ENCODE data around the gene TBC1D10B.

The TBC1D10B gene

DNA sequence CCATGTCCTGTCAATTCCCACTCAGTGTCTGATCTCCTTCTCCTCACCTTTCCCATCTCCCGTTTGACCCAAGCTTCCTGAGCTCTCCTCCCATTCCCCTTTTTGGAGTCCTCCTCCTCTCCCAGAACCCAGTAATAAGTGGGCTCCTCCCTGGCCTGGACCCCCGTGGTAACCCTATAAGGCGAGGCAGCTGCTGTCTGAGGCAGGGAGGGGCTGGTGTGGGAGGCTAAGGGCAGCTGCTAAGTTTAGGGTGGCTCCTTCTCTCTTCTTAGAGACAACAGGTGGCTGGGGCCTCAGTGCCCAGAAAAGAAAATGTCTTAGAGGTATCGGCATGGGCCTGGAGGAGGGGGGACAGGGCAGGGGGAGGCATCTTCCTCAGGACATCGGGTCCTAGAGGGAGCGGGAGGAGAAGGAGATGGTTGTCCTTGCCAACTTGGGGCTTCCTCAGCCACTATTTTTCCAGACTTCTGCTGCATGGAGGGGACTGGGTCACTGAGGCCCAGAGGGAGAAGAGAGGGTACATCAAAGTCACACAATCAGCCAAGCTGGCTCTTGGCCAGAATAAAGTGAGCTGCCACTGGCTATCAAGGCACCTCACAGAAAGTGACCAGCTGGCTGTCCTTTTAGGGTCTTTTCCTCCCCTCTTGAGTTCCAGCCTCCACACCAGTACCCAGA is 1.9 kb upstream of the TBC1D10B start:
- no peak for DNase-seq

DNA sequence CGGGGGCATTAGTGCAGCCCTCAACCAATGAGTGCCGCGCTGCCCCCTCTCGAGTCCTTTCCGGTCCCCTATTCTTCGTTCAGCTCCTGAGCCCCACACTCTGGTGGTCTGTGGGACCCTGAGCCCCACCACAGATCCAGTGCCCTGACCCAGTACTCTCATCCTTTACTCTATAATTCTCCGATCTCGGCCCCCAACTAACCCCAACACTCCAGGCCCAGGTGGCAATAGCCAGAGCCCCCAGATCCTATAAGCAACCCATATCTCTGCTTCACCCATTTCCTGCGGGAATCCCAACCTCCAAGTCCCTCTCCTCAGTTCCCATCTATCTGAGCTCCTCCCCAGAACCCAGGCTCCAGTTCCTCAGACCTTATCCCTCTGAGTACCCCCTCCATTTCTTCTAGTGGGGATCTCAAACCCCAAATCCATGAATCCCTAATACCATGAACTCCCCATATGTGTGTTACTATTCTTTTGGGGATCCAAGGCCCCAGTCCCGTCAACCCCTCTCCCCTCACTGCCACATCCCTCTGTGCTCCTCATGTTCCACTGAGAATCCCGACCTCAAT is 1.0 kb upstream of the TBC1D10B start:
- DNase-seq: no peak

DNA sequence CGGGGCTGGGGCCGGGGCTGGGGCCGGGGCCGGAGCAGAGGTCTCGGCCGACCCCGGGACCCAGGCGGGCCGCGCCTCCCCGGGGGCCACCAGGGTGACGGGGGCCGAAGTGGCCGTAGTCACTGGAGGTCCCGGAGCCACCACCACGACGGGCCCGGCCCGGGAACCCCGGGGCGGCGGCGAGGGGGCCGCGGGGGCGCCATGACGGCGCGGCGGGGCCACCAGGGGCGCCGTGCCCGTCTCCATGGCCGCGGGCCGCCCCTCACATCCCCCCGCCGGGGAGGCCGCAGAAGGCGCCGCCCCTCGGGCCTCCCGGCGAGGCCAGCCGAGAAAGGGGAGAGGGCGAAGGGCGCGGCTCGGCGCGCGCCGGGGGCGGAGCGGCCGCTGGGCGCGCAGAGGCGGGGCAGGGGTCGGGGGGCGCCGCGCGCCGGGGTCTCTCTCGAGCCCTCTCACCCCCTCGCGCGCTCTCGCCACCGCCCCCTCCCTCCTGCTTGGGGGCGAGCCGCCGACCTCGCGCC is 297 bp downstream of the TBC1D10B start:
- DNase-seq: no peak

DNA sequence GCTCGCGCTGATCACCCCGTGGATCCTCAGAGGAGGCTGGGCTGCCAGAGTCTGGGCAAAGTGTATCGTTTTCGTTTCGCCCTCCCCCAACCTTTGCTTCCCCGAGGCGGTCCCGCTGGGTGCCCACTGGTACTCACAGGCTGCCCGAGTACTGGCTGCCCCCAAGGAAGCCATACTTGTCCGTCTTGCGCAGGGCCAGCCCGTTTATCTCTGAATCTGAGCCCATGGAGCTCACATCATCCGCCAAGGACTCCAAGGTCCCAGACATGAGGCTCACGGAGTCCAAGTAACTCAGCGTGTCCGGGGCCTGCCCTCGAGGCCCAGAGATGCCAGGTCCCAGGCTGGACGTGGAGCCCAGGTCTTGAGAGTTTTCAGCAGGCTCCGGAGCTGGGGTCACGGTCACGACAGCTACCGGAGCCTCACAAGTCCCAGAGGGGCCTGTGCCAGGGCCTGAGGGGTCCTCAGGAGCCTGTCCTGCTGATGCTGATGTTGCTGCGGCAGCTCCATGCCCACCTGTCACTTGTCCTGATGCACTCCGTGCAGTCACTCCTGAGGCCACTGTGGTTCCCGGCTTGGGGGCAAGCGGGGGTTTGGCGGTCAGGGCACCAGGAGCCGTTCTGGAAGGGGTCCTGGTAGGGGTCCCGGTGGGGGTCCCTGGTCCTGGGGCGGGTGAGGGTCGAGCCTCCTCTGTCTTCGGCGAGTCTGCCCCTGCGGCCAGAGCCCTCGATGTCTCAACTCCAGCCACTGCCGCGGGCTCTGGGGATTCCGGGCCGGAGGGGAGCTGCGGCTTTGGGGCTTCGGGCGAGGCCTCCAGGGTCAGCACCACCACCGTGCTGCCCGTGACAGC is 980 bp downstream of the TBC1D10B start:
- no peak for DNase-seq

DNA sequence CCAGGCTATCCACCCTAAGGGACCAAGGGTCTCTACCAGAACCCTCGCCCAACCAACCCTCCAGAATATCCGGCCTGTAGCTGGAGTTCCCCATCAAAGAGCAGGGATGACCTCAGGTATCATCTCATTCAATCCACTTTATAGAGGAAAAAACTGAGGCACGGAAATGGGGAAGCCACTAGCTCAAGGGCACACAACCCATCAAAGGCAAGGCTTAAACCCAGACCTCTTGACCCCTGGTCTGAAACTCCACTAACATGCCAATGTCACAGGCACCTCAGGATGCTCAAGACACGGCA is 1.6 kb downstream of the TBC1D10B start:
- no peak for DNase-seq

DNA sequence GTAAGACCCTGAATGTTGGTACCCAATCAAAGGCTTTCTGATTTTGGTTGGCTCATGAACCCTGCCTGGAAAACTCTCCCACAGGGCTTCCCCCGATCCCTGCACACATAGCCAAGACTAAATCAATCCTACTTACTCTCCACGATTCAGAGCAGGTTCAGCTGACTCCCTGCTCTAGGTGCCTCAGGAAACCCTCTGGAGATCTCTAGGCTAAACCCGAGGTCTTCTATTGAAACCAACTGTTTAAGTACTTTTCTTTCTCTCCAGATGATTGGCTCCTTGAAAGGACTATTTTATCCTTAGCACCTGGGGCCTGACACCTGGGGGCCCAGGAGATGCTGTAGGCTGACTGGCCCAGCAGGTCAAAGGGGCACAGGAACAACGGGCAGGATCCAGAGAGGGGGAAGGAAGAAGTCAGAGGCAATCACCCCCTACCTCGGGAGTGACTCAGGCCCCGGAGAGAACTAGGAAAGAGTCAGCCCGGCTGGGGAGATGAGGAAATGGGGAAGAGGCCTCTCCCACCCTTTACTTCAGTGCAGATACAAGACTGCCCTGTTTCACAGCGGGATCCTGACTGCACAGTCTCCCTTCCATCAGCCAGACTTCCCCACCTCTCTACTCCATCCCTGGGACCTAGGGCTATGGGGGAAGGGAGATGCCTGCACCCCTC is 2.0 kb downstream of the TBC1D10B start:
- no peak for DNase-seq

DNA sequence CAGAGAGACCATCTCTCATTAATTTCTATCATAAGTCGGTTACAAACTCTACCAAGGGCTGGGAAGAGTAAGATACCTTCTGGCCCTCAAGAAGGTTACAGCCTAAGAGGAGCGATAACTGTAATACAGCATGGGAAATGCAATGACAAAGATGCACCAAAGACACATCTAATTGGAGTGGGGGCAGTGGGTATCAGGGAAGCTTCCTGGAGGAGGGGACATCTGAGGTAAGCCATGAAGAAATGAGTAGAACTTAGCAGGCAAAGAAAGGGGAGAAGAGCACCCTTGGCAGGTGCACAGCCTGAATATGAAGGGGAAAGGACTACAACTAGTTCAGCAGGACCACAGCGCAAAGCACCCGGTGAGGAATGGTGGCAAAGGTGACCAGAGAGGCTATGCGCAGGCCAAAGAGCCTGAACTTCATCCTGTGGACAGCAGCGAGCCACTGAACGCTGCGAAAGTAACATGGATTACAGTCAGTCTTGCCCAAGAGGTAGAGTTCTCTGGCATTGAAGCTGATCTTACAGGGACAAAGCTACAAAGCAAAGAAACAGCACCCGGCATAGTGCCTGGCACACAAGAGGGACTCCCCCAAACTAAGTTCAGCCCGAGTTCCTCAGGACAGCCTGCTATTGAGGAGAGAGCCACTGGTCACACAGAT is 2.8 kb downstream of the TBC1D10B start:
- DNase-seq: no peak

DNA sequence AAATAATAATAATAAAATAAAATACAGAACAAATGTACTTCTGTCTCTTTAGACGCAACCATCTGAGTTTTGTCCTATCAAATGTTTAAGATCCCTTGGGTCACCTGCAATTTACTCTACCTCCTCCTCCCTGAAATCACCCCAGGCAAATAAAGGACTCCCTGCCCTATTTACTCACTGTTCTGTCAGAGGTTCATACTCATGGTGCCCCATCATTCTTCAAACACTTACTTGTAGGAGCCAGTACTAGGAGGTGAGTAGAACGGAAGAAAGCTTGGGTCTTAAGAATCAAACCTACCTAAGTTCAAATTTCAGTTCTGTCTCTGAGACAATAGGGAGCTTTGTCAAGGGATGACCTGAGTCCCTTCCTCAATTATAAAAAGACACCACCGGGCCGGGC is 3.8 kb downstream of the TBC1D10B start:
- no peak for DNase-seq

DNA sequence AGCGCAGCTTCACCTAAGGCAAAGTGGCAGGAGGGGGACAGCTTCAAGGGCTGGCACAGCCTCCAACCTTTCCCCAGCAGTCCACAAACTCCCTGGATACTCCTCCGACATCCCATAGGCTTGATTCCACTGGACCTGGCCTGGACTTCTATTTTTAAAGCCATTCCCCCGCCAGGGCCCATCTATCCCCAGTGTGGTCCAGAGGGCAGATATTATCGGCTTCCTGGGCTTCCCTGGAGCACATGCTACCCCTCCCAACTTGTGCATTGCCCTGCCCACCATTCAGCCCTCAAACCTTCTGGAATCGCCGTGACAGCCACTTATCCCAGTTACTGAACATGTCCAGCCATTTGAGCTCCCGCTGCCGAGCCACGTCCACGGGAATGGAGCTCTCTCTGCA is 5.1 kb downstream of the TBC1D10B start:
- DNase-seq: no peak

DNA sequence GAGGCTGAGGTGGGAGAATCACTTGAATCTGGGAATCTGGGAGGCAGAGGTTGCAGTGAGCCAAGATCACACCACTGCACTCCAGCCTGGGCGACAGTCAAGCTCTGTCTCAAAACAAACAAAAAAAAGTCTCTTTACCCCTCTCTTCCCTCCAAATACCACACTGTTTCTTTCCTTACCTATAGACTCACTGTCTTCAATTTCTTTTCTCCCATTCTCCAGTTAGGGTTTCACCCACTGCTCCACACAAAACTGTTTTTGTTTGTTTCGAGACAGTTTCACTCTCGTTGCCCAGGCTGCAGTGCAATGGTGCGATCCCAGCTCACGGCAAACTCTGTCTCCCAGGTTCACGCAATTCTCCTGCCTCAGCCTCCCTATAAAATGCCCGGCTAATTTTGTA is 9.1 kb downstream of the TBC1D10B start:
- no peak for DNase-seq

DNA sequence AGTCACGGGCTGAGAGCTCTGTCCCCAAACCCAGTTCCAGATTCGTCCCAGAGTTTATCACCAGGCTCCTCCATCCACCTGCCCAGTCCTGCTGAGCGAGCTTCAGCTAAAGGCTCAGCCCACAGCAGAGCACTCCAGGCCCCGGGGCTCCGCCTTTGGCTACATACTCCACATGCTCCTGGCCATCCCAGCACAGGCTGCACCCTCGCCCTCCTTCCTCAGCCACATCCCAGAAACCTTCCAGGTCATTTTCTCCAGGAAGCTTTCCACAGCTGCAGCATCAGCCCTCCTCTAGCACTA is 10.5 kb downstream of the TBC1D10B start:
- no peak for DNase-seq

DNA sequence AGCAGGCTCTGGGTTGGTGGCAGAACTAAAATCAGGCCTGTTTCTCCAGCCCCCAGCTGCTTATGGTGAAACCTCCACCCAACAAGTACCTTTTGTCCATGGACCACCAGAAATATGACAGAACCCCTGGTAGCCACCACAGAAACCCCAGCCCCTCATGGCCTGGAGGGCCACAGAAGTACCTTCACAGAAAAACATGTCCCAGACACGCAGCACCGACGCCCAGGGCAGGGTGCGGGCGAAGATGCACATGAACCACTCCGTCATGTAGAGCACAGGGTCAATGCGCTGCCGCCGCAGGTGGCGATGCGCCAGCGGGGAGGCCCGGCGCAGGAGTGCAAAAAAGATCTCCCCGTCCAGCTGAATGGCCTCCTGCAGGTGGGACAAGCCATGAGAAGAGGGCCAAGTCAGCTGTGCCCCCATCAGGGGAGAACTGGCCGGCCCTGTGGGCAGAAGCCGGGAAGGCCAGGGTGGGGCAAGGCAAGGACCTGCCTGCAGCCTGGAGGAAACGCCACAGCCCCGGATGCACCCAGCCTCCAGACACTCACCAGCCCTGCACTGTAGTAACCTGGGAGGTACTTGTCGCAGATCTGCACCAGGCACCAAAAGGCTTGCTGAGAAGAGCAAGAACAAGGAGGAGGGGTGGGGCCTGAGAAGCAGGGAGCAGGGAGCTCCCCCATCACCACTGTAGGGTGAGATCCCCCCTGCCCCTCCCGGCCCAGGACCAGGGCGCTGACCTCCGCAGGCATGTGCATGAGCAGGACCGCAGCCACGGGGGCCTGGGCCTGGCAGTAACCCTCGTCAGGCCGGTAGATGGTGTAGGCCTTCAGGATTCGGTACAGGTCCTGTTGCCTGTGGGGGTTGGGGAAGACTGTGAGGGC is 11.1 kb downstream of the TBC1D10B start:
- no peak for DNase-seq

DNA sequence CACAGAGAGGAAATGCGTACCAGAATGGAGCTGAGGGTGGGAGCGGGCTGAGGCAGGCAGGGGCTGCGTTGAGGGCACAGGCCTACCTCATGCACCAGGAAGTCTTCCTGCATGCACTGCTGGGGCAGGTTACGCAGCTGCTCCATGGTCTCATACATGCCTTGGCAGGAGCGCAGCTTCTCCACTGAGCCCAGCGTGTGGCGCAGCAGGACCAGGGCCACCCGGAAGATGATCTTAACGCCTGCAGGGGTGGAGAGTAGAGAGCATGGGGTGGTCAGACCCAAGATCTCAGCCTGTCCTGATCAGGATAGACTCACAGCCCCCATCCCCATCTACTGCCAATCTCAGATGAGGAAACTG is 11.7 kb downstream of the TBC1D10B start:
- DNase-seq: no peak

DNA sequence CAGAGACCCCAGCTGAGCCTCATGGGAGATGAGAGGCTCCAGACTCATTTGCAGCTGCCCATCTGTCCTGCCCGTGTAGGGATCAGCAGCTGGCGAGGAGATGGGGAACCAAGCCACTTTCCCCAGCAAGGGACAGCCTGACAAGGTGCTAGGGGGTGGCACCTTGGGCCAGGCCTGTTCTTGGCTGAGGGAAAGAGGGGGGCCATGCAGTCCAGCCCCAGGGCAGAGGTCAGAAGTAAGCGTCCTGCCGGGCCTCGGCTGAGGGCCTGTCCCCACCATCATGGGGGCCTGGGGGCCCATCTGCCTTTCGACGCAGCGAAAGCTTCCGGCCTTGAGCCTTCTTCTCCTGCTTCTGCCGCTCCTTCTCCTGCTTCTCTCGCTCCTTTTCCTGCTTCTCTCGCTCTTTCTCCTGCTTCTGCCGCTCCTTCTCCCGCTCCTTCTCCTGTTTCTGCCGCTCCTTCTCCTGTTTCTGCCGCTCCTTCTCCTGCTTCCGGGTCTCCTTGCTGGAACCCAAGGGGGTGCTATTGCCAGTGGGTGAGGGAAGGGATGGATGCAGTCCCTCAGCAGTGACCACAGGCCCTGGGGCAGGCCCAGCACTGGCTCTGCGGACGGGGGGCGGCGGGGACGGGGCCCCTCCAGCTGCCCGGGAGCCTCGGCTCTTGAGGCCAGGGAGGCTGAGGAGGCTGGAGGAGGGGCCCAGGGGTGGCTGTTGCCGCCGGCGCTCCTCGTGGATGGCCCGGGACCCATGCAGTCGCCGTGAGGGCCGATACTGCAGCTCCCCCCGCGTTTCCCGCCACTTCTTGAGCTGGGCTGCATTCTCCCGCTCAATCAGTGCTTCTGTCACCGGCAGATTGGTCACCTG is 12.3 kb downstream of the TBC1D10B start:
- DNase-seq: no peak

DNA sequence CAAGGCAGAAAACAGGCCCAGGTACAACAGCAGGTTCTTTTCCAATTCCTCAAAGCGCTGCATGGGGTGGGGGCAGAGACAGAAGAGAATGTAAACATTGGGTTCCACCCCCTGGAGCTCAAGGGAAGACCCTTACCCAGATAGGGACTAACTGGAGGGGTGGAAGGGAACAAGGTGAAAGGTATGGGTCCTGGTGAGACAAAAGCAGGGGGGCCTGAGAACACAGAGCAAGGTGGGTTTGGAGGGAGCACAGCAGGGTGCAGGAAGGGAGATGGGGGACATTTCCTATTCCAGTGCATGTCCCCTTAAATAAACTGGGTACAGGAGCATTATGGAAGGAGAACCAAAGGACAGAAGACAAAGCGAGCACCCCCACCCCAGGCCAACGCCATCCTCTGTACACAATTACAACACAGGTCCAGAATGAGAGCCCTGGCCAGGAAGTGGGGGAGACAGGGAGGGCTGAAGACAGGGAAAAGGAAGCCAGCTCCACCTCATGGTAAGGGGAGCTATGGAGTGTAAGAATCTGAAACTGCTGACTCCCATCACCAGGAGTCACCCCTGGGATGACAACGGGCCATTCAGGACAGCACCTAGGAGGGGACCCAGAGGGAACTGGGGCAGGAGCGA is 13.1 kb downstream of the TBC1D10B start:
- DNase-seq: no peak

DNA sequence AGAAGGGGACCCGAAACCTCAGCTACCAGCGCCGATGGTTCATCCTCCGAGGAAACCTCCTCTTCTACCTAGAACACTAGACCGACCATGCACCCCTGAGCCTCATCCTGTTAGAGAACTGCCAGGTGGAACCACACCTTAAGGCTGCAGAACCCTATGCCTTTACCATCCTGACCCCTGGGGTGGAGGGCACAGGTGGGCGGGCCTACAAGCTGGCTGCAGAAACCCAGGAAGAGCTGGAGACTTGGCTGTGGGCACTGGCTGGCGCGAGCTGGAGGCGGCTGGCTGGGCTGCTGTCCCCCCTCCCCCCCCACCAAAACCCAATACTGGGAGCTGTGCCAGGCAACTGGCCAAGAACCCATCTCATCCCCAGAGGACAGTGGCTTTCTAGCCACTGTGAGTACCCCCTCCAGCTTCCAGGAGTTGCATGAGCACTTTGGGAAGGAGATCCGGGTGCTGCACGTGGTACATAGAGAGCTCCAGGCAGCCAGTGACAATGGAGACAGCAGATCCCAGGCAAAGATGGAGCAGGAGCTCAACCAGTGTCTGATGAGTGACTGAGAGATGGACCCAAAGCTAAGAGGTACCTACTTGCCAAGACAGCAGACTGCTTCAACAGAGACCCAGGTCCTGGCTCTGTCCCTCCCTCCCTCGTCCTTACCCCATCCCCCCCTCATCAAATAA is 13.8 kb downstream of the TBC1D10B start:
- DNase-seq: no peak

DNA sequence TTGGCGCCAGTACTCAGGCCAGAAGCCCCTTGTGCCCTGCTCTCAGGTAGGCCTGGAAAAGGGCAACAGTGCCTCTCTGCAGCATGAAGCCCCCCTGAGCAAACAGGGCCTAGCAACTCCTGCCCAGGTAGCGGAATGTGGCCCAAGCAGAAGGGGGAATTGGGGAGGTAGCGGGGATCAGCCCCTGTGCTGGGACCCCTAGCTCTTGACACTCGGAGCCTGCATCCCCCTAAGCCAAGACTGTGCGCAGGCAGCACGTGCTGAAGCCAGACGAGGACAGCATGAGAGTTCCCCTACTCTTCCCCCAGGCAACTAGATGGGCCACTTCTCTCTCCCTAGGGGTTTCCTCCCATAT is 14.4 kb downstream of the TBC1D10B start:
- no peak for DNase-seq

DNA sequence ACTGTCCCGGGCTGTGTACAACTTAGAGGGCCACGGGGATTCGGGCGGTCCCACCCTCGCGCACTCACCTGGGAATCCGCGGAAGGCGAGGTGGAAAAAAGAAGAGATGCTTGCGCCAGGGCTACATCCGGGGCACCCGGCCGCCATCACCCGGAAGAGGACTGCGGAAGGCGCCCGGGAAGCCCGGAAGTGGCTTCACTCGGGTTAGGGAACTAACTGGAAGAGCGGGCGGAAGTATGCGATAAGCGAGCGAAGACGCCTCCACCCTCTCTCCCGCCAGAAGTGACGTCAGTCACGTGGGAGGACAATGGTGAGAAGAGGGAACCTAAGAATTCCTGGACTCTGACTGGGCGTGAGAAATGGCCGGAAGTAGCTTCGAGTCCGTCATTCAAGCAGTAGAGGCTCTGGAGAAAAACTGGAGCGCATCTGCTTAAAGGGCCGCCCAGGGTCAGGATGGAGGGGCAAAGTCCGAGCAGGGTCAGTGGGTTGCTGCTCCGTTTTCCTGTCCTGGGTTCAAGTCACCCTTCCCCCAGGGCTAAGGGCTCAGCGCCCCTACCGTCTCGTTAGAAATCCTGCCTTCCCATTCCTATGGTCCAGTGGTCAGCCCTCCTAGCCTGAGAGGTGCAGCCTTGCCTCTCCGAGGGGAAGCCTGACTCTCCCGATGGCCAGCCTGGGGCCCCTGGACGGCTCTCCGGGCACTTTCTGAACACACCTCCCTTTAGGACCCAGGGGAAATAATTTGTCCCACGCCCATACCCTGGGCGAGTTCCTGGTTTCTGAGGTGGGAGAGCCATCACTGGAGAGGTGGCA is 14.9 kb downstream of the TBC1D10B start, which contains the start of gene CD2BP2:
Gene CD2BP2, minus strand, starts transcription at position 165 of the 810 bp plus-strand sequence. CDS start 627 bp downstream, outside the sequence.
- DNase-seq: peak; percentile 98

All from NCI-H774 (cell line).